Keratinocyte (primary cell): Measurements from ENCODE around the gene ORM2.

Experiments
- EZH2 ChIP-seq: IDR thresholded peaks from one replicate; pipeline ENCODE4 v1.6.1; 2012; ENCODE audit warnings: inconsistent platforms, mild to moderate bottlenecking, low read length, moderate library complexity
- TF ChIP-seq, protein P1 (sequence below), 3 experiments: IDR thresholded peaks in 1 of 3; conservative IDR thresholded peaks in 1 of 3; optimal IDR thresholded peaks in 1 of 3; 2 replicates in 2 of 3; 3 replicates in 1 of 3; pipeline versions ENCODE3 to v1.5.1; 2011; ENCODE audit warnings: low read length in 3 of 3, mild to moderate bottlenecking in 3 of 3, moderate library complexity in 2 of 3, control low read depth in 1 of 3, inconsistent platforms in 1 of 3; ENCODE audit not compliant: insufficient read depth in 2 of 3; ENCODE audit errors: extremely low read depth in 1 of 3

DNA sequence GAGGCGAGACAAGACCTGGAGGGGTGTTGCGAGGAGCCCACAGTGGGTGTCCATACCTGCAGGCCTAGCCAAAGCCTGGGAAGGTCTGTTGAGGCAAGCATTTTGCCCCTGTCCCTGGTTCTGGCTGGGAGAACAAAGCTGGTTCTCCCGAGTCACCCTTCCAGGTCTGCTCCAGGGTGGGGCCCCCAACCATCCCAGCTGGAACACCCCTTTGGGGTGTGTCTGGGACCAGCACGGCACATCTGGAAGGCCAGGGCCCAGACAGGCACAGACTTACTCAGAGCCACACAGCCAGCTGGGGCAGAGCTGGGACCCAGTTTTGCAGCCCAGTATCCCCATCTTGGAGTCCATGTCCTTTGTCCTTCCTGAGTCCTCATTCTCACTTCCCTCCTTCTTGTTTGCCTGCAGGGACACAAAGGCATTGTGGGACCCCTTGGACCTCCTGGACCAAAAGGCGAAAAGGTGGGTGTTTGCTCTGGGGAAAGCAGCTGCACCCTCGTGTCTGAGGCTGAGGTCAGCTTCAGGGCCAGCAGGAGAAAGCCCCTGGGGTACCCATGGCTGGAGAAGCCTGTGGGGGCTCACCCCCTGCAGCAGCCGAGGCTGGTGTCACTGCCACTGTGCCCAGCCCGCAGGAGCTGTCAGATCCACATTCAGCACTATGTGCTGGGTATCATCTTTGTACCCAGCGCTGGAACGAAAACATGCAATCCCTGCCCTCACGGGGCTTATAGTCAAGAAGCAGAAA lies 45.2 kb upstream of the ORM2 start:
- TF ChIP-seq, protein P1, sequence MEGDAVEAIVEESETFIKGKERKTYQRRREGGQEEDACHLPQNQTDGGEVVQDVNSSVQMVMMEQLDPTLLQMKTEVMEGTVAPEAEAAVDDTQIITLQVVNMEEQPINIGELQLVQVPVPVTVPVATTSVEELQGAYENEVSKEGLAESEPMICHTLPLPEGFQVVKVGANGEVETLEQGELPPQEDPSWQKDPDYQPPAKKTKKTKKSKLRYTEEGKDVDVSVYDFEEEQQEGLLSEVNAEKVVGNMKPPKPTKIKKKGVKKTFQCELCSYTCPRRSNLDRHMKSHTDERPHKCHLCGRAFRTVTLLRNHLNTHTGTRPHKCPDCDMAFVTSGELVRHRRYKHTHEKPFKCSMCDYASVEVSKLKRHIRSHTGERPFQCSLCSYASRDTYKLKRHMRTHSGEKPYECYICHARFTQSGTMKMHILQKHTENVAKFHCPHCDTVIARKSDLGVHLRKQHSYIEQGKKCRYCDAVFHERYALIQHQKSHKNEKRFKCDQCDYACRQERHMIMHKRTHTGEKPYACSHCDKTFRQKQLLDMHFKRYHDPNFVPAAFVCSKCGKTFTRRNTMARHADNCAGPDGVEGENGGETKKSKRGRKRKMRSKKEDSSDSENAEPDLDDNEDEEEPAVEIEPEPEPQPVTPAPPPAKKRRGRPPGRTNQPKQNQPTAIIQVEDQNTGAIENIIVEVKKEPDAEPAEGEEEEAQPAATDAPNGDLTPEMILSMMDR (optimal IDR thresholded peaks at IDR 0.05 in 1 of 3, IDR thresholded peaks at IDR 0.05 in 1 of 3, conservative IDR thresholded peaks at IDR 0.05 in 1 of 3; ENCODE audit: extremely low read depth in 1 of 3, insufficient read depth in 2 of 3, low read length in 3 of 3): no peak
- no peak for TF ChIP-seq EZH2
